Calu3 (cell line): Measurements from ENCODE around the gene CCT2. TPM values are rescaled to one million over a fixed set of nuclear protein-coding genes. Genes with fewer than 3 reads are reported as not detected.

Source experiments
- BruUV-seq: library from RNA; stranded (reverse); fragments of 400-500 nt; replicated peaks from 2 replicates; lab custom pipeline; 2021; lab: Mats Ljungman, UMichigan
- CTCF ChIA-PET: fragments of 300-600 bp; sonication (Branson Sonifier 250); formaldehyde crosslinking; loops from one replicate; lab custom pipeline; 2022; ENCODE audit warnings: antibody characterized with exemption; lab: Charles Lee
- DNase-seq: peaks from one replicate; pipeline ENCODE4 v3.0.0; 2022
- H3K27ac Mint-ChIP-seq: one replicate; pipeline ENCODE4 v1.8.0; 2022; ENCODE audit warnings: mixed read lengths; ENCODE audit not compliant: unreplicated experiment
- H3K27me3 Mint-ChIP-seq: one replicate; pipeline ENCODE4 v1.8.0; 2022; ENCODE audit warnings: mixed read lengths; ENCODE audit not compliant: unreplicated experiment
- H3K36me3 Mint-ChIP-seq: one replicate; pipeline ENCODE4 v1.8.0; 2022; ENCODE audit warnings: mild to moderate bottlenecking, moderate library complexity, mixed read lengths; ENCODE audit not compliant: insufficient read depth, unreplicated experiment
- H3K4me1 Mint-ChIP-seq: one replicate; pipeline ENCODE4 v1.8.0; 2022; ENCODE audit warnings: mild to moderate bottlenecking, low read depth, mixed read lengths; ENCODE audit not compliant: unreplicated experiment
- H3K4me3 Mint-ChIP-seq: one replicate; pipeline ENCODE4 v1.8.0; 2022; ENCODE audit warnings: mild to moderate bottlenecking, low read depth, moderate library complexity, mixed read lengths; ENCODE audit not compliant: unreplicated experiment
- H3K9me3 Mint-ChIP-seq: one replicate; pipeline ENCODE4 v1.8.0; 2022; ENCODE audit warnings: low read depth, mixed read lengths; ENCODE audit not compliant: unreplicated experiment
- intact Hi-C: fragments of 100-400 bp; cut with micrococcal nuclease; formaldehyde crosslinking; loops from one replicate; pipeline ENCODE4 v1.10.0; 2022; ENCODE audit not compliant: unreplicated experiment
- total RNA-seq: library from RNA; stranded (reverse); gene quantifications from 2 replicates; pipeline ENCODE4 v1.2.3, GENCODE V29; 2022
- TF ChIP-seq, protein P1 (sequence below): fragments of 200-600 bp; IDR thresholded peaks from one replicate; pipeline ENCODE4 v1.8.0; 2022; ENCODE audit warnings: antibody characterized with exemption; ENCODE audit not compliant: unreplicated experiment

Gene CCT2
- total RNA-seq, 1 experiment from 2014 or later = 410 TPM

DNA sequence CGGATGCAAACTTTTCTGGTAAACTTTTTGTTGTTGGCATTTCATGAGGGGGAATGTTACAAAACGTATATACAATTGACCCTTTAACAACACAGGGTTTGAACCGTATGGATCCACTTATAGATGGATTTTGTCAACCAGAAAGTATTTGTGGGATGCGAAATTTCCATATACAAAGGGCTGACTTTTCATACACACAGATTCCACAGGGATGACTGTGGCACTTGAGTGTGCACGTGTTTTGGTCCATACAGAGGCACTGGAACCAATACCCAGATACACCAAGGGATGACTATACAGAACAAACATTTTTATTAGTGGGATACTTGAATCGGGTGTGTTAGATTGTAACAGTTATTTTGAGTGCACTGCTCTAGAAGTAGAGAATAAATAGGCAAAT lies 29.8 kb upstream of the CCT2 start:
- no peak overlapping the region for H3K27ac Mint-ChIP-seq
- no peak overlapping the region for H3K4me3 Mint-ChIP-seq
- DNase-seq = no peak

DNA sequence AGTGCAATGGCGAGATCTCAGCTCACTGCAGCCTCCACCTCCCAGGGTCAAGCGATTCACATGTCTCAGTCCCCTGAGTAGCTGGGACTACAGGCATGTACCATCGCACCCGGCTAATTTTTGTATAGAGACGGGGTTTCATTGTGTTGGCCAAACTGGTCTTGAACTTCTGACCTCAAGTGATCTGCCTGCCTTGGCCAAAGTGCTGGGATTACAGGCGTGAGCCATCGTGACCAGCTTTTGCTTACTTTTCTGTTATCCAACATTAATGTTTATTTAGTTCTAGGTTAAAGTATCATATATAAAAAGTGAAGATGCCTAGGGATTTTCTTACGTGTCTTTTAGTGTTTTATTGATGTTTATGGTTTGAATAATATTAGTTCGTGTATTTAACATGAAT lies 28.9 kb upstream of the CCT2 start:
- Mint-ChIP-seq H3K27me3 (no peaks in the 10 kb centered on the region), H3K4me1 (peaks cover 9% of the 10 kb centered on the region), H3K9me3 (no peaks in the 10 kb centered on the region), H3K27ac (no peak overlapping the region), H3K36me3 (no peaks in the 10 kb centered on the region), H3K4me3 (no peak overlapping the region)
- intact Hi-C loops = no loop called here
- CTCF ChIA-PET = no interaction called here
- TF ChIP-seq, protein P1, sequence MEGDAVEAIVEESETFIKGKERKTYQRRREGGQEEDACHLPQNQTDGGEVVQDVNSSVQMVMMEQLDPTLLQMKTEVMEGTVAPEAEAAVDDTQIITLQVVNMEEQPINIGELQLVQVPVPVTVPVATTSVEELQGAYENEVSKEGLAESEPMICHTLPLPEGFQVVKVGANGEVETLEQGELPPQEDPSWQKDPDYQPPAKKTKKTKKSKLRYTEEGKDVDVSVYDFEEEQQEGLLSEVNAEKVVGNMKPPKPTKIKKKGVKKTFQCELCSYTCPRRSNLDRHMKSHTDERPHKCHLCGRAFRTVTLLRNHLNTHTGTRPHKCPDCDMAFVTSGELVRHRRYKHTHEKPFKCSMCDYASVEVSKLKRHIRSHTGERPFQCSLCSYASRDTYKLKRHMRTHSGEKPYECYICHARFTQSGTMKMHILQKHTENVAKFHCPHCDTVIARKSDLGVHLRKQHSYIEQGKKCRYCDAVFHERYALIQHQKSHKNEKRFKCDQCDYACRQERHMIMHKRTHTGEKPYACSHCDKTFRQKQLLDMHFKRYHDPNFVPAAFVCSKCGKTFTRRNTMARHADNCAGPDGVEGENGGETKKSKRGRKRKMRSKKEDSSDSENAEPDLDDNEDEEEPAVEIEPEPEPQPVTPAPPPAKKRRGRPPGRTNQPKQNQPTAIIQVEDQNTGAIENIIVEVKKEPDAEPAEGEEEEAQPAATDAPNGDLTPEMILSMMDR = no peak
- DNase-seq = no peak
- no TSS peak for BruUV-seq

More for the DNA sequence above, 29.8 kb upstream of the CCT2 start:
- intact Hi-C loops = no loop called here
- TF ChIP-seq, protein P1 = no peak
- H3K36me3 Mint-ChIP-seq = no peaks in the 10 kb centered on the region
- CTCF ChIA-PET = interaction anchor here (1.6 kb wide), 1 partner anchor 15 kb away, joined by 4 read pairs; no protein-coding TSS in a partner anchor
- no TSS peak for BruUV-seq
- H3K9me3 Mint-ChIP-seq = no peaks in the 10 kb centered on the region
- H3K27me3 Mint-ChIP-seq = no peaks in the 10 kb centered on the region
- H3K4me1 Mint-ChIP-seq = peaks cover 9% of the 10 kb centered on the region

DNA sequence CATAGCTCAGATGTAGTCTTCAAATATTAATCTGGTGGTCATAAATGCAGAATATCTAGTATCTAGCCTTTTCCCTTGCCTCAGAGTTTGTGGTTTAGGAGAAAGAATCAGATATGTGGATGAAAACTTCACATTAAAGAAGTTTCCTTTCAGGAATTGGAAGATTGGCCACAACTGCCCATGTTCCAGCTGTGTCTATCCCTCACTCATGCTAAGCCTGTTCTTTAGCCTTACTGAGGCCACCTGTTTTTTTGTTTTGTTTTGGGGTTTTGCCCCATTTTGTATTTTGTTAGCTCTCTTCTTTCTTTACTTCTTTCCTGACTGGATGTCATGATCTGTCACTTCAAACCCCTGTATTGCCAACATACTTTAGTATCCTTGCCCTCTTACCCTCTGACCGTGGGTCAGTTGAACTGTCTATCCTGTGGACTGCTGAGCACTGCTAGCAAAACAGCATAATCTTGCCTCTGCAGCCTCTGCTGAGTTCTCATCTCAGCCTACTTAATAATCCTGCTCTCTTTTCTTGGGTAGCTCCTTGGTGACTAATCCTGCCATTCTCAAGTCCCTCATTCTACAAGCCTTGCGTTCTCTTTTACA lies 22.0 kb upstream of the CCT2 start:
- Mint-ChIP-seq H3K4me3 (no peak overlapping the region), H3K27me3 (no peaks in the 10 kb centered on the region), H3K27ac (no peak overlapping the region), H3K4me1 (no peaks in the 10 kb centered on the region), H3K9me3 (no peaks in the 10 kb centered on the region), H3K36me3 (no peaks in the 10 kb centered on the region)
- DNase-seq = no peak
- BruUV-seq = no TSS peak
- intact Hi-C loops = no loop called here
- TF ChIP-seq, protein P1 = no peak
- CTCF ChIA-PET = interaction anchor here (1.1 kb wide), 1 partner anchor 93 kb away, joined by 4 read pairs; the partner anchor contains the start of gene FRS2

DNA sequence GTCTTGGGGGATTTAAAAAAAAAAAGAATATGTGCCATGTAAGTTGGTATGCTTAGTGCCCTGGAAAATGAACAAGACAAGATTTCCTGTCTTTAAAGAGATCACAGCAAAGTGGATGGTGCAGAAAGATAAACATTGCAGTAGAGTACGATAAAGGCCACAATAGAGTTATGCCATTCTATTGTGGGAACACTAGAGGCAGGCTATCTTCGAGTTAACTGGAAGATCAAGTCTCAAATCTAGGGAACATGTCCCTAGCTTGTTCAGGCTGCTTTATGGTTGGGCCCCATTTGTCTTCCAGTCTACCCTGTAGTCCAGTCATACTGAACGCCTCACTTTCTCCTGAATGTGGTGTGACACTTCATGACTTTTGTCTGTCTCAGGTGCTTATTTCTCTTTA lies 18.7 kb upstream of the CCT2 start:
- H3K4me1 Mint-ChIP-seq = peaks cover 14% of the 10 kb centered on the region
- H3K36me3 Mint-ChIP-seq = no peaks in the 10 kb centered on the region
- H3K27ac Mint-ChIP-seq = no peak overlapping the region
- H3K4me3 Mint-ChIP-seq = no peak overlapping the region
- no TSS peak for BruUV-seq
- CTCF ChIA-PET = no interaction called here
- H3K27me3 Mint-ChIP-seq = no peaks in the 10 kb centered on the region
- H3K9me3 Mint-ChIP-seq = no peaks in the 10 kb centered on the region
- intact Hi-C loops = no loop called here
- DNase-seq = no peak
- TF ChIP-seq, protein P1 = no peak
